MM.1S (cell line): ENCODE data around the gene PCDHA6.
"Not testable (repeated sequence)": the region's sequence is repeated elsewhere in the genome, so short reads cannot be mapped to it uniquely, and the experiment has no call there.

Experiments used
- CTCF ChIP-seq: fragments of 300-600 bp; sonication (generic); IDR thresholded peaks from 2 replicates; pipeline ENCODE4 v1.5.1; 2016; ENCODE audit warnings: antibody characterized with exemption, low read length, mixed read lengths
- EZH2 ChIP-seq: fragments of 300-600 bp; sonication (generic); optimal IDR thresholded peaks from 2 replicates; pipeline ENCODE3; 2017; ENCODE audit warnings: low read depth, mild to moderate bottlenecking, antibody characterized with exemption, low read length, mixed read lengths

- not testable (repeated sequence) for TF ChIP-seq CTCF, EZH2
Observed at GRCh38 chr5:140787422-140787821, 40.3 kb upstream of the PCDHA6 start.
